Prostate gland (tissue), 2 donors: ENCODE results near the gene AKT3. TPM values are rescaled to one million over a fixed set of nuclear protein-coding genes. Genes with fewer than 3 reads are reported as not detected.

Experiments used
- DNase-seq: peaks from one replicate; pipeline ENCODE4 v3.0.0-alpha.2; 2019; ENCODE audit warnings: low spot score
- H3K27ac ChIP-seq, 2 donors: fragments of 200-600 bp; sonication (generic); 2 replicates each; pipeline ENCODE4 v1.5.1; 2017 to 2019
- H3K27me3 ChIP-seq: fragments of 200-600 bp; sonication (generic); replicated peaks from 2 replicates; pipeline ENCODE4 v1.5.1; 2019; ENCODE audit not compliant: insufficient read depth
- H3K36me3 ChIP-seq, 2 donors: fragments of 200-600 bp; sonication (generic); 1 replicate in 1 of 2; 2 replicates in 1 of 2; pipeline versions ENCODE4 v1.5.1 to v1.8.1; 2017 to 2019
- H3K4me1 ChIP-seq: fragments of 200-600 bp; sonication (generic); replicated peaks from 2 replicates; pipeline ENCODE4 v1.5.1; 2019
- H3K4me3 ChIP-seq, 2 donors: fragments of 200-600 bp; sonication (generic); 2 replicates each; pipeline ENCODE4 v1.5.1; 2017 to 2019
- H3K9me3 ChIP-seq: fragments of 200-600 bp; sonication (generic); 2 replicates; pipeline ENCODE4 v1.5.1; 2017
- POLR2A ChIP-seq: fragments of 450-650 bp; IDR thresholded peaks from one replicate; pipeline ENCODE4 v1.6.1; 2016; ENCODE audit warnings: antibody characterized with exemption, mild to moderate bottlenecking
- POLR2AphosphoS5 ChIP-seq: sonication (generic); formaldehyde crosslinking; IDR thresholded peaks from one replicate; pipeline ENCODE4 v1.6.1; 2017; ENCODE audit warnings: antibody characterized with exemption
- WGBS: methylation state at CpG from one replicate; pipeline ENCODE4 v1.1.5; 2018; 5-methylcytosine and 5-hydroxymethylcytosine counted together
- intact Hi-C: fragments of 100-400 bp; cut with DNase I; formaldehyde crosslinking; loops from one replicate; pipeline ENCODE4 v1.14.2; 2022
- total RNA-seq, 2 donors: library from RNA; depleted of rRNA; stranded (reverse); fragments of >200 nt; gene quantifications; one replicate each; pipeline ENCODE4 v1.1.0, GENCODE V29; 2016
- TF ChIP-seq, protein P1 (sequence below), 4 experiments: fragments of 200-600 bp in 2 of 4; fragments of 450-650 bp in 2 of 4; sonication (generic) in 2 of 4; IDR thresholded peaks; 1 replicate in 3 of 4; 2 replicates in 1 of 4; pipeline ENCODE4 v1.5.1; 2016 to 2019; ENCODE audit warnings: antibody characterized with exemption in 4 of 4, mild to moderate bottlenecking in 2 of 4, moderate library complexity in 2 of 4

Gene AKT3
- total RNA-seq, 2 donors from 2014 or later: 40.7 to 62.7 TPM

DNA sequence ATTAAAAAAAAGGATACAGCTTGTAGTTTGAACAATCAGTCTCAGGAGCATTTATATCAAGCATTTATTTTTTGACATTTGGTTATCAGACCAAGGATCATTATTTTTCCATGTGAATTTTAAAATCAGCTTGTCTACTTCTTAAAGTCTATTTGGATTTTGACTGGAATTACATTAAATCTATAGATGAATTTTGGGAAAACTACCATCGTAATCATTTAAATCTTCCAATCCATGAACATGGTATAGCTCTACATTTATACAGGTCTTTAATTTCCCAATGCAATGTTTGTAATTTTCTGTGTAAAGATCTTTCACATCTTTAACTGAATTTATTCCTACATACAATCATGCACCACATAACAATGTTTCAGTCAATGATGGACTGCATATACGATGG lies 203.2 kb downstream of the AKT3 start:
- intact Hi-C loops: no loop called here
- TF ChIP-seq, protein P1, sequence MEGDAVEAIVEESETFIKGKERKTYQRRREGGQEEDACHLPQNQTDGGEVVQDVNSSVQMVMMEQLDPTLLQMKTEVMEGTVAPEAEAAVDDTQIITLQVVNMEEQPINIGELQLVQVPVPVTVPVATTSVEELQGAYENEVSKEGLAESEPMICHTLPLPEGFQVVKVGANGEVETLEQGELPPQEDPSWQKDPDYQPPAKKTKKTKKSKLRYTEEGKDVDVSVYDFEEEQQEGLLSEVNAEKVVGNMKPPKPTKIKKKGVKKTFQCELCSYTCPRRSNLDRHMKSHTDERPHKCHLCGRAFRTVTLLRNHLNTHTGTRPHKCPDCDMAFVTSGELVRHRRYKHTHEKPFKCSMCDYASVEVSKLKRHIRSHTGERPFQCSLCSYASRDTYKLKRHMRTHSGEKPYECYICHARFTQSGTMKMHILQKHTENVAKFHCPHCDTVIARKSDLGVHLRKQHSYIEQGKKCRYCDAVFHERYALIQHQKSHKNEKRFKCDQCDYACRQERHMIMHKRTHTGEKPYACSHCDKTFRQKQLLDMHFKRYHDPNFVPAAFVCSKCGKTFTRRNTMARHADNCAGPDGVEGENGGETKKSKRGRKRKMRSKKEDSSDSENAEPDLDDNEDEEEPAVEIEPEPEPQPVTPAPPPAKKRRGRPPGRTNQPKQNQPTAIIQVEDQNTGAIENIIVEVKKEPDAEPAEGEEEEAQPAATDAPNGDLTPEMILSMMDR (IDR thresholded peaks at IDR 0.05): no peak
- TF ChIP-seq POLR2AphosphoS5 (no peak), POLR2A (no peak)
- 99% methylated on average over 2 of the region's 2 CpGs for WGBS
- no peaks in the 10 kb centered on the region for H3K4me1 ChIP-seq
- no peaks in the 10 kb centered on the region for H3K9me3 ChIP-seq
- no peaks in the 10 kb centered on the region for H3K36me3 ChIP-seq
- H3K27ac ChIP-seq: no peak overlapping the region
- H3K4me3 ChIP-seq: no peak overlapping the region
- no peak for DNase-seq
- H3K27me3 ChIP-seq: no peaks in the 10 kb centered on the region

DNA sequence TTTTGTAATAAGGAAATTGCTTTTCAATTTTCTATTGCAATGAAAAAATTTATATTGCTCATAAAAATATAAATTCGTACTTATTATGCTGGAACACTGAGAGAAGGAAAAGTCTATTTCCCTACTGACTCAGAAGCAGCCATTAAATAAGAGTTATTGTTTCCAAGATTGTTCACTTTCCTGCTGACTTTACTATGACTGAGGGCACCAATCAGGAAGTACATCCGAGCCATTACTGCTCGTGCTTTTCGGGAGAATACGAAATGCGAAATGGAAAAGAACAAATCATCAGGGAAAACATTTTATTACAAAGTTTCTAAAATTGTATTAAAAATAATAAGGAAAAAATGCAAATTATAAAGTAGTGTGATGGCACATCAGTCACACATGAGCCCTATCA lies 204.8 kb downstream of the AKT3 start:
- DNase-seq: no peak
- intact Hi-C loops: no loop called here
- WGBS: 88% methylated on average over 6 of the region's 6 CpGs
- Histone ChIP-seq H3K27me3 (no peaks in the 10 kb centered on the region), H3K4me3 (no peak overlapping the region), H3K36me3 (no peaks in the 10 kb centered on the region), H3K27ac (no peak overlapping the region), H3K4me1 (no peaks in the 10 kb centered on the region), H3K9me3 (no peaks in the 10 kb centered on the region)
- TF ChIP-seq POLR2AphosphoS5: no peak
- TF ChIP-seq, protein P1 (IDR thresholded peaks at IDR 0.05): no peak
- no peak for TF ChIP-seq POLR2A

DNA sequence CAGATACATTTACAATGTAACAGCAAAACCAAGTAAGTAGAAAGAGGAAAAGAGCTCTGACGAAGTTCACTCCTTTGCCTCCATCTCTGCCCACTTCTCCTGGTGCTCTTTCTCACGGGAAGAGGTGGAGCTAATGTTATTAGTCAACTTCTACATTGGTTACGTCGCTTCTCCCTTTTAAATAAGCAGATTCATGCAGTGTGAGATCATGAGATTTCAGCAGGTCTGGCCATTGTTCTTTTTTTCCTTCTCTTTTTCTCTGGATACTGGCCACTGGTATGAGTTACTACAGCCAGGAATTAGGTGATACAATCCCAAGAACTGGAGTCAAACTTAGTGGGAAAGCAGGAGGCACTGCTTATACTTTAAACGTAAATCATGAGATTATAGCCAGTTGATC lies 207.1 kb downstream of the AKT3 start:
- DNase-seq: no peak
- H3K36me3 ChIP-seq: no peaks in the 10 kb centered on the region
- intact Hi-C loops: no loop called here
- WGBS: 89% methylated on average over 5 of the region's 5 CpGs
- H3K4me1 ChIP-seq: no peaks in the 10 kb centered on the region
- H3K9me3 ChIP-seq: no peaks in the 10 kb centered on the region
- TF ChIP-seq POLR2AphosphoS5: no peak
- TF ChIP-seq, protein P1 (IDR thresholded peaks at IDR 0.05): no peak
- no peak for TF ChIP-seq POLR2A
- H3K27me3 ChIP-seq: no peaks in the 10 kb centered on the region
- H3K27ac ChIP-seq: no peak overlapping the region
- no peak overlapping the region for H3K4me3 ChIP-seq

DNA sequence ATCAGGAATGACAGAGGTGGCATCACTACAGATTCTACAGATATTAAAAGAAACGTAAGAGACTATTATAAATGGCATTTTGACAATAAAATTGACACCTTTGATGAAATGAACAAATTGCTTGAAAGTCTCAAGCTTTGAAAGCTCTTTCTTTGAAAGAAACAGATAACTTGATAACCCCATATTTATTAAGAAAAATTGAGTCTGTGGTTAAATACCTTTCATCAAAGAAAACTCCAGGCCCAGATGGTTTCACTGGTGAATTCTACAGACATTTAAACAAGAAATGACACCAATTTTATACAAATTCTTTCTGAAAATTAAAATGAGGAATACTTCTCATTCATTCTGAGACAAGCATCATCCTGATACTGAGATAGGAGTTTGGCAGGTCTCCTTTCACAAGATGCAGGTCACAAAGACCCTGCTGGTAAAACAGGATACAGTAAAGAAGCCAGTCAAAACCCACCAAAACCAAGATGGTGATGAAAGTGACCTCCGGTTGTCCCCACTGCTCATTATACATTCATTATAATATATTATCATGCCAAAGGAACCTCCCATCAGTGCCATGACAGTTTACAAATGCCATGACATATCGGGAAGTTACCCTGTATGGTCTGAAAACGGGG lies 210.9 kb downstream of the AKT3 start:
- TF ChIP-seq POLR2AphosphoS5 (no peak), POLR2A (no peak)
- TF ChIP-seq, protein P1 (IDR thresholded peaks at IDR 0.05): no peak
- WGBS: 96% methylated on average over 4 of the region's 4 CpGs
- H3K9me3 ChIP-seq: no peaks in the 10 kb centered on the region
- H3K36me3 ChIP-seq: no peaks in the 10 kb centered on the region
- no peak overlapping the region for H3K4me3 ChIP-seq
- H3K4me1 ChIP-seq: no peaks in the 10 kb centered on the region
- no peak overlapping the region for H3K27ac ChIP-seq
- DNase-seq: no peak
- no peaks in the 10 kb centered on the region for H3K27me3 ChIP-seq
- intact Hi-C loops: no loop called here

DNA sequence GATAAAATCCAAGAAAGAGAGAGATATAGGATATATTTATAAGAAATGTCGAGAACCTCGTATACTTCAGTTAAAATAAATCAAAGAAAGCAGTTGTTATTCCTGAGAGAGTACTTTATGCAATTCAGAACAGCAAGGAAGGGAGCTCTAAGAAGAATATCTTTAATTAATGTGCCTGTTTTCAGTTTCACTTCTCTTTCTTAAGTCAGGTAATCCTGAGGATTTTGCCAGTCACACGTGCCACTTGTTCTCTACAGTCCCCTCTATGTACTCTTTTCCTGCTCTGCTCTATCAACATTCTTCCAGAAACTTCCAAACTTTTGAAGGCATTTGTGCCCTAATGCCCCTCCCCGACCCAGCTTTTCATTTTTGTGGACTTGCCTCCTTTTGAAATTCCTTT lies 211.9 kb downstream of the AKT3 start:
- Histone ChIP-seq H3K27ac (no peak overlapping the region), H3K36me3 (no peaks in the 10 kb centered on the region), H3K4me1 (no peaks in the 10 kb centered on the region), H3K9me3 (no peaks in the 10 kb centered on the region), H3K4me3 (no peak overlapping the region), H3K27me3 (no peaks in the 10 kb centered on the region)
- no peak for DNase-seq
- 78% methylated on average over 4 of the region's 4 CpGs for WGBS
- intact Hi-C loops: no loop called here
- TF ChIP-seq, protein P1 (IDR thresholded peaks at IDR 0.05): no peak
- TF ChIP-seq POLR2A (no peak), POLR2AphosphoS5 (no peak)
